ENCODE data around the gene NTNG1. TPM values are rescaled to one million over a fixed set of nuclear protein-coding genes. Genes with fewer than 3 reads are reported as not detected.

The NTNG1 gene
- total and polyA plus RNA-seq, 2 of the 13 experiments (the other 11 are each of a cell fraction or from before 2014, with no cell fraction given) = not detected

DNA sequence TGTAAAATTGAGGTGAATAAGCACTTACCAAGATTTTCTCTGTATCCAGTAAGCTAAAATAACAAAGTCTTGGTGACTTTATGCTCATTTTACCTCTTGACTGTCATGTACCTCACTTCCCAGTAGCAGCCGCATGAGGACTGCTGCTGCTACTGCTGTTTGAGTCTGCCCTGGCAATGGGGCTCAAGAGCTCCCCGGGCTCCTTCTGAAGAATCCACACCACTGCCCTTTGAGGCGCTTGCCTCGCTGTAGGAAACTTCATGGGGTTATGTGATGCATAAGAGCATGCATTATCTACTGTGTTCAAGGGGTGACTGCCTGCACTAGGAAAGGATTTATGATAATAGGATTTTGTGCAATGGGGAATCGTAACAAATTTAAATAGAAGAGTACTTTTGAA, 113.5 kb downstream of the NTNG1 start:
- H3K79me2 ChIP-seq (ENCODE audit: insufficient read depth, low read length) = no peaks in the 10 kb centered on the region
- H4K20me1 ChIP-seq (ENCODE audit: insufficient read depth, low read length) = no peaks in the 10 kb centered on the region
- intact Hi-C loops (cut with micrococcal nuclease; ENCODE audit: unreplicated experiment) (no loop called here), in situ Hi-C loops (cut with HindIII; ENCODE audit: extremely low pct_ligation_motif_present, low pct_unique_long_range_greater_than_20kb) (no loop called here)
- no peaks in the 10 kb centered on the region for H3K4me1 ChIP-seq (ENCODE audit: insufficient read depth, low read length)
- H2AFZ ChIP-seq (ENCODE audit: low read length) = no peak overlapping the region
- ATAC-seq = no peak
- H3K27ac ChIP-seq (ENCODE audit: extremely low read length, insufficient read depth, low read length) = no peak overlapping the region
- H3K9ac ChIP-seq (ENCODE audit: insufficient read depth, low read depth, low read length) = no peak overlapping the region
- BruUV-seq (replicated peaks) = no TSS peak
- H3K9me3 ChIP-seq (ENCODE audit: low read length) = no peaks in the 10 kb centered on the region
- POLR2A ChIA-PET = no interaction called here
- FAIRE-seq = no peak
- no peaks in the 10 kb centered on the region; a peak in 1 of 5 replicates for H3K27me3 ChIP-seq (ENCODE audit: control insufficient read depth in 1 of 2, insufficient read depth in 2 of 2, low read length in 2 of 2)
- WGBS (ENCODE audit: low lambda C conversion rate) = 19% methylated on average over 4 of the region's 5 CpGs
- H3K4me2 ChIP-seq (ENCODE audit: low read depth, low read length) = no peak overlapping the region
- DNase-seq (ENCODE audit: low spot score) = no peak
- H3K4me3 ChIP-seq (replicated peaks in 1 of 3; ENCODE audit: insufficient read depth in 1 of 3, low read depth in 2 of 3, low read length in 3 of 3) = no peak overlapping the region
- no peaks in the 10 kb centered on the region for H3K36me3 ChIP-seq (replicated peaks in 1 of 2; ENCODE audit: control insufficient read depth in 1 of 2, insufficient read depth in 2 of 2, low read length in 2 of 2)
- CTCF ChIA-PET (ENCODE audit: low intra/inter-chr PET ratio, low total read pairs) = no interaction called here
- no peak for TF ChIP-seq IRF2 (CRISPR knock-in tag; IDR thresholded peaks at IDR 0.05)
- no peak for TF ChIP-seq ZNF350 (CRISPR knock-in tag; IDR thresholded peaks at IDR 0.05; ENCODE audit: borderline replicate concordance, low read depth)
- TF ChIP-seq RARG (CRISPR knock-in tag; IDR thresholded peaks at IDR 0.05; ENCODE audit: low read depth) = no peak
- TF ChIP-seq ISL2 (CRISPR knock-in tag; IDR thresholded peaks at IDR 0.05) = no peak
- no peak for TF ChIP-seq RBAK (CRISPR knock-in tag; IDR thresholded peaks at IDR 0.05)
- TF ChIP-seq FOSL2 (CRISPR knock-in tag; IDR thresholded peaks at IDR 0.05) = no peak
- no peak for TF ChIP-seq ZNF468 (CRISPR knock-in tag; IDR thresholded peaks at IDR 0.05)
- no peak for TF ChIP-seq STAT5B (CRISPR knock-in tag; IDR thresholded peaks at IDR 0.05)
- no peak for TF ChIP-seq SIN3B (IDR thresholded peaks at IDR 0.05; ENCODE audit: low read length)
- TF ChIP-seq, protein P1, sequence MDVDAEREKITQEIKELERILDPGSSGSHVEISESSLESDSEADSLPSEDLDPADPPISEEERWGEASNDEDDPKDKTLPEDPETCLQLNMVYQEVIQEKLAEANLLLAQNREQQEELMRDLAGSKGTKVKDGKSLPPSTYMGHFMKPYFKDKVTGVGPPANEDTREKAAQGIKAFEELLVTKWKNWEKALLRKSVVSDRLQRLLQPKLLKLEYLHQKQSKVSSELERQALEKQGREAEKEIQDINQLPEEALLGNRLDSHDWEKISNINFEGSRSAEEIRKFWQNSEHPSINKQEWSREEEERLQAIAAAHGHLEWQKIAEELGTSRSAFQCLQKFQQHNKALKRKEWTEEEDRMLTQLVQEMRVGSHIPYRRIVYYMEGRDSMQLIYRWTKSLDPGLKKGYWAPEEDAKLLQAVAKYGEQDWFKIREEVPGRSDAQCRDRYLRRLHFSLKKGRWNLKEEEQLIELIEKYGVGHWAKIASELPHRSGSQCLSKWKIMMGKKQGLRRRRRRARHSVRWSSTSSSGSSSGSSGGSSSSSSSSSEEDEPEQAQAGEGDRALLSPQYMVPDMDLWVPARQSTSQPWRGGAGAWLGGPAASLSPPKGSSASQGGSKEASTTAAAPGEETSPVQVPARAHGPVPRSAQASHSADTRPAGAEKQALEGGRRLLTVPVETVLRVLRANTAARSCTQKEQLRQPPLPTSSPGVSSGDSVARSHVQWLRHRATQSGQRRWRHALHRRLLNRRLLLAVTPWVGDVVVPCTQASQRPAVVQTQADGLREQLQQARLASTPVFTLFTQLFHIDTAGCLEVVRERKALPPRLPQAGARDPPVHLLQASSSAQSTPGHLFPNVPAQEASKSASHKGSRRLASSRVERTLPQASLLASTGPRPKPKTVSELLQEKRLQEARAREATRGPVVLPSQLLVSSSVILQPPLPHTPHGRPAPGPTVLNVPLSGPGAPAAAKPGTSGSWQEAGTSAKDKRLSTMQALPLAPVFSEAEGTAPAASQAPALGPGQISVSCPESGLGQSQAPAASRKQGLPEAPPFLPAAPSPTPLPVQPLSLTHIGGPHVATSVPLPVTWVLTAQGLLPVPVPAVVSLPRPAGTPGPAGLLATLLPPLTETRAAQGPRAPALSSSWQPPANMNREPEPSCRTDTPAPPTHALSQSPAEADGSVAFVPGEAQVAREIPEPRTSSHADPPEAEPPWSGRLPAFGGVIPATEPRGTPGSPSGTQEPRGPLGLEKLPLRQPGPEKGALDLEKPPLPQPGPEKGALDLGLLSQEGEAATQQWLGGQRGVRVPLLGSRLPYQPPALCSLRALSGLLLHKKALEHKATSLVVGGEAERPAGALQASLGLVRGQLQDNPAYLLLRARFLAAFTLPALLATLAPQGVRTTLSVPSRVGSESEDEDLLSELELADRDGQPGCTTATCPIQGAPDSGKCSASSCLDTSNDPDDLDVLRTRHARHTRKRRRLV (CRISPR knock-in tag; IDR thresholded peaks at IDR 0.05) = no peak
- TF ChIP-seq, protein P2, sequence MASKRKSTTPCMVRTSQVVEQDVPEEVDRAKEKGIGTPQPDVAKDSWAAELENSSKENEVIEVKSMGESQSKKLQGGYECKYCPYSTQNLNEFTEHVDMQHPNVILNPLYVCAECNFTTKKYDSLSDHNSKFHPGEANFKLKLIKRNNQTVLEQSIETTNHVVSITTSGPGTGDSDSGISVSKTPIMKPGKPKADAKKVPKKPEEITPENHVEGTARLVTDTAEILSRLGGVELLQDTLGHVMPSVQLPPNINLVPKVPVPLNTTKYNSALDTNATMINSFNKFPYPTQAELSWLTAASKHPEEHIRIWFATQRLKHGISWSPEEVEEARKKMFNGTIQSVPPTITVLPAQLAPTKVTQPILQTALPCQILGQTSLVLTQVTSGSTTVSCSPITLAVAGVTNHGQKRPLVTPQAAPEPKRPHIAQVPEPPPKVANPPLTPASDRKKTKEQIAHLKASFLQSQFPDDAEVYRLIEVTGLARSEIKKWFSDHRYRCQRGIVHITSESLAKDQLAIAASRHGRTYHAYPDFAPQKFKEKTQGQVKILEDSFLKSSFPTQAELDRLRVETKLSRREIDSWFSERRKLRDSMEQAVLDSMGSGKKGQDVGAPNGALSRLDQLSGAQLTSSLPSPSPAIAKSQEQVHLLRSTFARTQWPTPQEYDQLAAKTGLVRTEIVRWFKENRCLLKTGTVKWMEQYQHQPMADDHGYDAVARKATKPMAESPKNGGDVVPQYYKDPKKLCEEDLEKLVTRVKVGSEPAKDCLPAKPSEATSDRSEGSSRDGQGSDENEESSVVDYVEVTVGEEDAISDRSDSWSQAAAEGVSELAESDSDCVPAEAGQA (IDR thresholded peaks at IDR 0.05; ENCODE audit: low read depth) = no peak
- TF ChIP-seq, protein P2 (CRISPR knock-in tag; IDR thresholded peaks at IDR 0.05; ENCODE audit: borderline replicate concordance) = no peak
- TF ChIP-seq, protein P3, sequence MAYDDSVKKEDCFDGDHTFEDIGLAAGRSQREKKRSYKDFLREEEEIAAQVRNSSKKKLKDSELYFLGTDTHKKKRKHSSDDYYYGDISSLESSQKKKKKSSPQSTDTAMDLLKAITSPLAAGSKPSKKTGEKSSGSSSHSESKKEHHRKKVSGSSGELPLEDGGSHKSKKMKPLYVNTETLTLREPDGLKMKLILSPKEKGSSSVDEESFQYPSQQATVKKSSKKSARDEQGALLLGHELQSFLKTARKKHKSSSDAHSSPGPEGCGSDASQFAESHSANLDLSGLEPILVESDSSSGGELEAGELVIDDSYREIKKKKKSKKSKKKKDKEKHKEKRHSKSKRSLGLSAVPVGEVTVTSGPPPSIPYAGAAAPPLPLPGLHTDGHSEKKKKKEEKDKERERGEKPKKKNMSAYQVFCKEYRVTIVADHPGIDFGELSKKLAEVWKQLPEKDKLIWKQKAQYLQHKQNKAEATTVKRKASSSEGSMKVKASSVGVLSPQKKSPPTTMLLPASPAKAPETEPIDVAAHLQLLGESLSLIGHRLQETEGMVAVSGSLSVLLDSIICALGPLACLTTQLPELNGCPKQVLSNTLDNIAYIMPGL (CRISPR knock-in tag; IDR thresholded peaks at IDR 0.05; ENCODE audit: borderline replicate concordance in 1 of 2, low read depth in 1 of 2) = no peak
- TF ChIP-seq TARDBP (CRISPR knock-in tag; IDR thresholded peaks at IDR 0.05) = no peak
